ENCODE data around the gene LRRC37A2.
"Not testable (repeated sequence)": the region's sequence is repeated elsewhere in the genome, so short reads cannot be mapped to it uniquely, and the experiment has no call there.

GRCh38 chr17:46474489-46474888 lies 37.8 kb upstream of the LRRC37A2 start:
- not testable (repeated sequence) for TF ChIP-seq POLR2A (IDR thresholded peaks at IDR 0.05; ENCODE audit: low read length); GATA1 (IDR thresholded peaks at IDR 0.05; ENCODE audit: low read depth, low read length)

Measured in erythroblast (primary cell).